GM18951 (cell line): ENCODE results near the gene UST.
"Not testable (repeated sequence)": the region's sequence is repeated elsewhere in the genome, so short reads cannot be mapped to it uniquely, and the experiment has no call there.

Experiments
- POLR2A ChIP-seq: IDR thresholded peaks from 4 replicates; pipeline ENCODE4 v1.6.1; 2011; ENCODE audit warnings: mild to moderate bottlenecking; ENCODE audit not compliant: insufficient read length, insufficient read depth; ENCODE audit errors: extremely low read depth
- in situ Hi-C: fragments of 300-500 bp; cut with MboI; formaldehyde crosslinking; loops from one replicate; pipeline ENCODE4 v1.12.0; 2022; ENCODE audit warnings: low sequenced_read_pairs, mixed read lengths, inconsistent platforms; ENCODE audit not compliant: unreplicated experiment

Gene UST

GRCh38 chr6:148747471-148748165 lies 788 bp downstream of the UST start:
- in situ Hi-C loops: no loop called here
- no peak for TF ChIP-seq POLR2A

- no peak for TF ChIP-seq POLR2A
- in situ Hi-C loops: no loop called here
Measured at GRCh38 chr6:148749674-148750073, 2.8 kb downstream of the UST start.

- no peak for TF ChIP-seq POLR2A
- in situ Hi-C loops: no loop called here
Measured at GRCh38 chr6:148750838-148751792, 4.3 kb downstream of the UST start.

GRCh38 chr6:148751793-148752170 lies 5.0 kb downstream of the UST start:
- in situ Hi-C loops: no loop called here
- no peak for TF ChIP-seq POLR2A

GRCh38 chr6:148755379-148755778 lies 8.5 kb downstream of the UST start:
- in situ Hi-C loops: not testable (repeated sequence)

GRCh38 chr6:148757944-148758480 lies 11.2 kb downstream of the UST start:
- in situ Hi-C loops: no loop called here
- no peak for TF ChIP-seq POLR2A

GRCh38 chr6:148758492-148758891 lies 11.7 kb downstream of the UST start:
- TF ChIP-seq POLR2A: no peak
- in situ Hi-C loops: no loop called here

- no peak for TF ChIP-seq POLR2A
- in situ Hi-C loops: no loop called here
Measured at GRCh38 chr6:148760258-148760534, 13.4 kb downstream of the UST start.

GRCh38 chr6:148760568-148761526 lies 14.0 kb downstream of the UST start:
- in situ Hi-C loops: no loop called here
- no peak for TF ChIP-seq POLR2A

GRCh38 chr6:148761527-148762011 lies 14.7 kb downstream of the UST start:
- in situ Hi-C loops: no loop called here
- no peak for TF ChIP-seq POLR2A

GRCh38 chr6:148762231-148762630 lies 15.4 kb downstream of the UST start:
- no peak for TF ChIP-seq POLR2A
- in situ Hi-C loops: no loop called here

GRCh38 chr6:148764259-148765020 lies 17.6 kb downstream of the UST start:
- in situ Hi-C loops: not testable (repeated sequence)
